Activated gamma-delta T cell treated with anti-CD3 and anti-CD28 coated beads, Interleukin-2, amount 50 U/mL, for 16 hours (primary cell): Measurements from ENCODE around the gene GLUD1.
"Not testable (repeated sequence)": the region's sequence is repeated elsewhere in the genome, so short reads cannot be mapped to it uniquely, and the experiment has no call there.

Experiments
- DNase-seq: peaks from one replicate; pipeline ENCODE4 v3.0.0-alpha.2; 2020; ENCODE audit warnings: low read depth

Gene GLUD1

GRCh38 chr10:87043579-87043978, 51.1 kb downstream of the GLUD1 start:
- DNase-seq, result not testable (repeated sequence)

GRCh38 chr10:87038786-87039185, 55.9 kb downstream of the GLUD1 start:
- DNase-seq, result no peak

GRCh38 chr10:87038286-87038717, 56.3 kb downstream of the GLUD1 start:
- no peak for DNase-seq

- no peak for DNase-seq
These were observed 58.0 kb downstream of the GLUD1 start for GRCh38 chr10:87036623-87037022.

GRCh38 chr10:87030912-87031635, 63.6 kb downstream of the GLUD1 start:
- DNase-seq, result no peak

- DNase-seq, result not testable (repeated sequence)
These were observed 64.2 kb downstream of the GLUD1 start for GRCh38 chr10:87030419-87030818.

GRCh38 chr10:87026747-87027508, 67.7 kb downstream of the GLUD1 start:
- DNase-seq, result not testable (repeated sequence)

- not testable (repeated sequence) for DNase-seq
These were observed 69.2 kb downstream of the GLUD1 start for GRCh38 chr10:87025285-87025958.

GRCh38 chr10:87020056-87020455, 74.6 kb downstream of the GLUD1 start, which contains the start of gene FAM25A:
Gene FAM25A, plus strand, starts transcription at chr10:87020294. Its CDS starts 31 bp downstream, at chr10:87020325.
- DNase-seq, result not testable (repeated sequence)

GRCh38 chr10:87019504-87019903, 75.1 kb downstream of the GLUD1 start:
- DNase-seq, result not testable (repeated sequence)

- not testable (repeated sequence) for DNase-seq
These were observed 75.6 kb downstream of the GLUD1 start for GRCh38 chr10:87019066-87019465.

- not testable (repeated sequence) for DNase-seq
These were observed 76.5 kb downstream of the GLUD1 start for GRCh38 chr10:87018127-87018526.

GRCh38 chr10:87014986-87015716, 79.5 kb downstream of the GLUD1 start:
- DNase-seq, result not testable (repeated sequence)

- DNase-seq, result not testable (repeated sequence)
These were observed 81.1 kb downstream of the GLUD1 start for GRCh38 chr10:87013528-87013927.

GRCh38 chr10:87009134-87009696, 85.4 kb downstream of the GLUD1 start:
- DNase-seq, result not testable (repeated sequence)

- DNase-seq, result not testable (repeated sequence)
These were observed 86.3 kb downstream of the GLUD1 start for GRCh38 chr10:87008303-87008702.

GRCh38 chr10:87007674-87008073, 87.0 kb downstream of the GLUD1 start:
- DNase-seq, result not testable (repeated sequence)

GRCh38 chr10:87007124-87007523, 87.5 kb downstream of the GLUD1 start:
- not testable (repeated sequence) for DNase-seq

- no peak for DNase-seq
These were observed 94.2 kb downstream of the GLUD1 start for GRCh38 chr10:87000491-87000890.
